Smooth muscle cell (in vitro differentiated cells): Measurements from ENCODE around the gene GULP1. TPM values are rescaled to one million over a fixed set of nuclear protein-coding genes. Genes with fewer than 3 reads are reported as not detected.

Experiments
- DNase-seq: peaks from one replicate; lab custom pipeline; 2025; ENCODE audit not compliant: unreplicated experiment; lab: John Stamatoyannopoulos, UW
- H2AFZ ChIP-seq: fragments of 200-600 bp; sonication (generic); 2 replicates; pipeline ENCODE4 v1.6.0; 2016; ENCODE audit warnings: antibody characterized with exemption, low read depth, mild to moderate bottlenecking
- H3F3A ChIP-seq: fragments of 200-600 bp; sonication (generic); 2 replicates; pipeline ENCODE4 v1.6.0; 2017; ENCODE audit warnings: antibody characterized with exemption, low read depth
- H3K27ac ChIP-seq: fragments of 200-600 bp; sonication (generic); 2 replicates; pipeline ENCODE4 v1.5.1; 2016; ENCODE audit warnings: low read depth, mild to moderate bottlenecking
- H3K27me3 ChIP-seq: fragments of 200-600 bp; sonication (generic); 2 replicates; pipeline ENCODE4 v1.6.1; 2016; ENCODE audit warnings: low read depth, mild to moderate bottlenecking
- H3K36me3 ChIP-seq: fragments of 200-600 bp; sonication (generic); 2 replicates; pipeline ENCODE4 v1.5.1; 2016; ENCODE audit warnings: low read depth
- H3K4me1 ChIP-seq: fragments of 200-600 bp; sonication (generic); 2 replicates; pipeline ENCODE4 v1.5.1; 2016; ENCODE audit warnings: low read depth
- H3K4me2 ChIP-seq: fragments of 200-600 bp; sonication (generic); 2 replicates; pipeline ENCODE4 v1.6.0; 2016; ENCODE audit warnings: mild to moderate bottlenecking
- H3K4me3 ChIP-seq: fragments of 200-600 bp; sonication (generic); 2 replicates; pipeline ENCODE4 v1.5.1; 2016; ENCODE audit warnings: mild to moderate bottlenecking
- H3K79me2 ChIP-seq: fragments of 200-600 bp; sonication (generic); 2 replicates; pipeline ENCODE4 v1.6.0; 2016; ENCODE audit warnings: low read depth, mild to moderate bottlenecking
- H3K9ac ChIP-seq: fragments of 200-600 bp; sonication (generic); 2 replicates; pipeline ENCODE4 v1.6.0; 2016; ENCODE audit warnings: low read depth
- H3K9me3 ChIP-seq: fragments of 200-600 bp; sonication (generic); replicated peaks from 2 replicates; pipeline ENCODE4 v1.5.1; 2016; ENCODE audit warnings: low read depth
- H4K20me1 ChIP-seq: fragments of 200-600 bp; sonication (generic); 2 replicates; pipeline ENCODE4 v1.6.0; 2016; ENCODE audit warnings: low read depth
- CTCF ChIP-seq: fragments of 200-600 bp; sonication (generic); IDR thresholded peaks from 2 replicates; pipeline ENCODE4 v1.5.1; 2017; ENCODE audit warnings: borderline replicate concordance, mild to moderate bottlenecking, antibody characterized with exemption; ENCODE audit not compliant: insufficient read depth, poor library complexity, severe bottlenecking
- WGBS: methylation state at CpG from one replicate; pipeline ENCODE4 v1.1.7; 2016; ENCODE audit warnings: low lambda C conversion rate; 5-methylcytosine and 5-hydroxymethylcytosine counted together
- polyA plus RNA-seq: library from polyadenylated mRNA; unstranded; fragments of >200 nt; fragmentation: Nextera tagmentation; extraction: Ambion mirVana; gene quantifications from 2 replicates; pipeline ENCODE4 v1.2.1, GENCODE V29; 2016
- total RNA-seq: library from RNA; depleted of rRNA; stranded (reverse); fragments of >200 nt; gene quantifications from 2 replicates; pipeline ENCODE4 v1.2.3, GENCODE V29; 2014

GULP1 gene
- total and polyA plus RNA-seq, 2 experiments from 2014 or later: 40.2 to 115 TPM

- peaks cover 15% of the 10 kb centered on the region for H3F3A ChIP-seq
- peaks cover 28% of the 10 kb centered on the region for H3K4me1 ChIP-seq
- H3K27ac ChIP-seq: no peak overlapping the region
- no peak overlapping the region for H2AFZ ChIP-seq
- H3K4me3 ChIP-seq: no peak overlapping the region
- H3K4me2 ChIP-seq: no peak overlapping the region
- H3K9ac ChIP-seq: no peak overlapping the region
- no peak for DNase-seq
- no peaks in the 10 kb centered on the region for H3K36me3 ChIP-seq
- 88% methylated on average over 1 of the region's 1 CpG for WGBS
- no peaks in the 10 kb centered on the region for H3K27me3 ChIP-seq
- H4K20me1 ChIP-seq: no peaks in the 10 kb centered on the region
- no peak for TF ChIP-seq CTCF
- H3K9me3 ChIP-seq: no peaks in the 10 kb centered on the region
- no peaks in the 10 kb centered on the region for H3K79me2 ChIP-seq
Measured at GRCh38 chr2:188596054-188596453, 304.4 kb downstream of the GULP1 start.

GRCh38 chr2:188598551-188598950 lies 306.9 kb downstream of the GULP1 start:
- Histone ChIP-seq H3K9ac (no peak overlapping the region), H3K27ac (peak overlapping the region; percentile 87), H3K4me3 (no peak overlapping the region), H3K9me3 (no peaks in the 10 kb centered on the region), H3K4me2 (peak overlapping the region; percentile 58), H3K79me2 (no peaks in the 10 kb centered on the region), H3K4me1 (peaks cover 34% of the 10 kb centered on the region), H3K36me3 (no peaks in the 10 kb centered on the region), H3K27me3 (no peaks in the 10 kb centered on the region), H3F3A (peaks cover 15% of the 10 kb centered on the region), H4K20me1 (no peaks in the 10 kb centered on the region), H2AFZ (no peak overlapping the region)
- DNase-seq: no peak
- WGBS: 97% methylated on average over 1 of the region's 1 CpG
- TF ChIP-seq CTCF: no peak

GRCh38 chr2:188599140-188599539 lies 307.5 kb downstream of the GULP1 start:
- Histone ChIP-seq H4K20me1 (no peaks in the 10 kb centered on the region), H3K79me2 (no peaks in the 10 kb centered on the region), H3K27me3 (no peaks in the 10 kb centered on the region), H3K36me3 (no peaks in the 10 kb centered on the region), H3K4me2 (peak overlapping the region; percentile 58), H3K4me1 (peaks cover 34% of the 10 kb centered on the region), H3K27ac (peak overlapping the region; percentile 87), H2AFZ (peak overlapping the region; percentile 16), H3K4me3 (no peak overlapping the region), H3F3A (peaks cover 15% of the 10 kb centered on the region), H3K9ac (peak overlapping the region; percentile 44), H3K9me3 (no peaks in the 10 kb centered on the region)
- DNase-seq: no peak
- WGBS: 51% methylated on average over 2 of the region's 2 CpGs
- no peak for TF ChIP-seq CTCF

- H3K9ac ChIP-seq: no peak overlapping the region
- no peak for DNase-seq
- 74% methylated on average over 5 of the region's 5 CpGs for WGBS
- H3K4me2 ChIP-seq: peak overlapping the region; percentile 58
- peak overlapping the region; percentile 87 for H3K27ac ChIP-seq
- TF ChIP-seq CTCF: no peak
- H3K4me3 ChIP-seq: no peak overlapping the region
- no peak overlapping the region for H2AFZ ChIP-seq
- H4K20me1 ChIP-seq: no peaks in the 10 kb centered on the region
- H3K79me2 ChIP-seq: no peaks in the 10 kb centered on the region
- peaks cover 15% of the 10 kb centered on the region for H3F3A ChIP-seq
- H3K36me3 ChIP-seq: no peaks in the 10 kb centered on the region
- H3K9me3 ChIP-seq: no peaks in the 10 kb centered on the region
- H3K27me3 ChIP-seq: no peaks in the 10 kb centered on the region
- peaks cover 34% of the 10 kb centered on the region for H3K4me1 ChIP-seq
Measured at GRCh38 chr2:188600536-188601210, 309.0 kb downstream of the GULP1 start.
